GM12872 (cell line): ENCODE data around the gene NBAS.

ENCODE experiments used
- TF ChIP-seq, protein P1 (sequence below): IDR thresholded peaks from 3 replicates; pipeline ENCODE4 v1.5.1; 2011; ENCODE audit warnings: low read depth, mild to moderate bottlenecking, low read length, moderate library complexity; ENCODE audit not compliant: insufficient read depth

The NBAS gene

DNA sequence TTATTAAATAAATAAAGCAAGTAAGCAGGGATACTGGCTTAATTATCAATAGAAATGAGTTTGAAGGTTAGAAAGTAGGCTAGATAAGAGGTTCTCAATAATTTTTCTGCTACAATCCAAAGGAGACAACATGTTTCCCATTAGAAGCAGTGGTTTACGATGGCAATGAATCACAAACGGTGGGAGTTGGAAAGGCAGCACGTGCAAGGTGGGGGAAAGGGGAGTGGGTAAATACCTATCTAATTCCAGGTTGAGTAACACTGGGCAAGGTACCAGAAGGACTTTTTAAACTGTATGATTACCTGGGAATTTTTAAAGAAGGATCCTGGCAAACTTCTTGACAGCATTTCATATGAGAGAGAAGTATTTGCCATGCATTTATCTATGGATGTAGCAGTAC, 289.9 kb downstream of the NBAS start:
- TF ChIP-seq, protein P1, sequence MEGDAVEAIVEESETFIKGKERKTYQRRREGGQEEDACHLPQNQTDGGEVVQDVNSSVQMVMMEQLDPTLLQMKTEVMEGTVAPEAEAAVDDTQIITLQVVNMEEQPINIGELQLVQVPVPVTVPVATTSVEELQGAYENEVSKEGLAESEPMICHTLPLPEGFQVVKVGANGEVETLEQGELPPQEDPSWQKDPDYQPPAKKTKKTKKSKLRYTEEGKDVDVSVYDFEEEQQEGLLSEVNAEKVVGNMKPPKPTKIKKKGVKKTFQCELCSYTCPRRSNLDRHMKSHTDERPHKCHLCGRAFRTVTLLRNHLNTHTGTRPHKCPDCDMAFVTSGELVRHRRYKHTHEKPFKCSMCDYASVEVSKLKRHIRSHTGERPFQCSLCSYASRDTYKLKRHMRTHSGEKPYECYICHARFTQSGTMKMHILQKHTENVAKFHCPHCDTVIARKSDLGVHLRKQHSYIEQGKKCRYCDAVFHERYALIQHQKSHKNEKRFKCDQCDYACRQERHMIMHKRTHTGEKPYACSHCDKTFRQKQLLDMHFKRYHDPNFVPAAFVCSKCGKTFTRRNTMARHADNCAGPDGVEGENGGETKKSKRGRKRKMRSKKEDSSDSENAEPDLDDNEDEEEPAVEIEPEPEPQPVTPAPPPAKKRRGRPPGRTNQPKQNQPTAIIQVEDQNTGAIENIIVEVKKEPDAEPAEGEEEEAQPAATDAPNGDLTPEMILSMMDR, result no peak

DNA sequence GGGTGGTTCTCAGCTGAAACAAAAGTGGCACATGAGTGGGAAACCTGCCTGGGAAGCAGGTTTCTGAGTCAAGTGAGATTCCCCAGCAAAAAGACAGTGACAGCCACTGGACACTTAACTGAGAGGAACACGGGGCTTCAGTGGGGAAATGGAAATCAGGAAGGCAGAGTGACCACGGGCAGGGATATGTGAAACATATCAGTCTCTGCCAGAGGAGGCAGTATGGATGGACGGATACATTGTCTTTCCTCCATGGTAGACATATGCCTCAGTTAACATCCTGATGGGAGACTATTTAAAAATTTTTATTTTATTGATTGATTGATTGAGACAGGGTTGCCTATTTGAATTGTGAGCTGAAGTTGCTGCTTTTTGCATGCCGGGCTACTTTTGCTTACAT, 292.1 kb downstream of the NBAS start:
- TF ChIP-seq, protein P1, result no peak

DNA sequence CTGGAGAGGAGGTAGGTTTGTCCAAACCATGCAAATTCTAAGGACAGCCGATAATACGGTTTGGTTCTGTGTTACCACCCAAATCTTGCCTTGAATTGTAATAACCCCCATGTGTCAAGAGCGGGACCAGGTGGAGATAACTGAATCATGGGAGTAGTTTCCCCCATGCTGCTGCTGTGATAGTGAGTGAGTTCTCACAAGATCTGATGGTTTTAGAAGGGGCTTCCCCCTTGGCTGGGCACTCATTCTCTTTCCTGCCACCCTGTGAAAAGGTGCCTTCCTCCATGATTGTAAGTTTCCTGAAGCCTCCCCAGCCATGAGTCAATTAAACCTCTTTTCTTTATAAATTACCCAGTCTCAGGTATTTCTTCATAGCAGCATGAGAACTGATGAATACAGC, 295.2 kb downstream of the NBAS start:
- TF ChIP-seq, protein P1, result no peak

DNA sequence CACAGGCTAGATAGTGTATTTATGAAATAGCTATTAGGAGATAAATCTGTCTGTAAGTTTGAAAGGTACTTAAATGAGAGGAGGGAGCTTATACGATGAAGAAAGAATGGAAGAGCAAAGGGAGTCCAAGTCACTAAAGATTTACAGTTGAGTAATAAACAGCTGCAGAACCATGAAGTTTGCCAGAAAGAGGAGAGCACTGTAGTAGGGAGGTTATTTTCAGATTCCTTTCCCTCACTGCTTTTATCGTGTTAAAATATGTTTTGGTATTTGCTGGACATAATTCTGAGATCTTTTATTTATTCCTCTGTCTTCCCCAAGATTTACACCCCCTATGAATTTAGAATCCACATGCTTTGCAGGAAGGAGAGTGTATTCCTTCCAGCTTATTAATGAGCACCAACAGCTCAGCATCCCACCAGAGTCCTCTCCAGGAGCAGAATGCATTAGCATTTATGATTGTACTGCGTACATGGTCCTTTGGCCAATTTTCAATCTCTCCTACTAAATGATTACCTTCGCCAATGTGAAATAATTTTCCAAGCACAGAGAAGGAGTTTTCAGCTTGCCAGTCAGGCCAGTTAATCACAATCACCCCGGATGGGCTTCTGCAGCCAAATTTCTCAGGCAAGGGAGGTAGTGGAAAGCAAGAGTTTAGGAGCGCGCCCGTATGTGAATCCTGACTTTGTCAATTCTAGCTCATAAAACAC, 297.0 kb downstream of the NBAS start:
- TF ChIP-seq, protein P1, result no peak

DNA sequence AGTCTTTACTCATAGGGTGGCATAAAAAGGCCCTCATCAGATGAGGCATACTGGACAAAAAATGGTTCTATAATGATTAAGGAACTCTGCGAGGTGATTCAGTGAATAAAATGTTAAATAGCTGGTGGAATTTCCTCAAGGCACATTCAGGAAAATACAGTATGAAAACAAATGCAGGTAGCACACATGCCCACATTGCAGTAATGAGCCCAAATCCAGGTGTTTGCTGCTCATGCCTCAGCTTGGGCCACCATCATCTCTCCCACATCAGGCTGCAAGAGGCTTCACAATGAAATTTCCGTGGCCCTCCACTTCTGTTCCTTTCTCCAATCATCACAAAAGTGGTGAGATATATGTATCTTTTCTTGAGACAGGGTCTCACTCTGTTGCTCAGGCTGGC, 298.3 kb downstream of the NBAS start:
- TF ChIP-seq, protein P1, result no peak

DNA sequence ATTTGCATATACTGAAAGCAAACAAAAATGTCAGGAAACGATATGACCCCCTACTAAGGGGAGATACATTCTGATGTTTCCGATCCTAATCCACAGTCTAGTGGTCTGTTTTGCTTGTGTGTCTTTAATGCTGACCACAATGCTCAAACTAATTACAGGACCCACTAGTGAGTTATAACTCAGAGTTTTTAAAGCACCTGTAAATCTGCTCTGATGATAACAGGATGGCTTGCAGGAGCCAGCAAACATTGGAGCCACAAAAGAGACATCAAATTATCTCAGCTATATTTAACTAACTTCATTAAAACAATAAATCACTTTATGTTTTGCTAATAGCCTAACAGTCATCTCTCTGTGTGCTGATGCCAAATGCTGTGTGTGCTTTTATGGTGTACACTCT, 300.3 kb downstream of the NBAS start:
- TF ChIP-seq, protein P1, result no peak

DNA sequence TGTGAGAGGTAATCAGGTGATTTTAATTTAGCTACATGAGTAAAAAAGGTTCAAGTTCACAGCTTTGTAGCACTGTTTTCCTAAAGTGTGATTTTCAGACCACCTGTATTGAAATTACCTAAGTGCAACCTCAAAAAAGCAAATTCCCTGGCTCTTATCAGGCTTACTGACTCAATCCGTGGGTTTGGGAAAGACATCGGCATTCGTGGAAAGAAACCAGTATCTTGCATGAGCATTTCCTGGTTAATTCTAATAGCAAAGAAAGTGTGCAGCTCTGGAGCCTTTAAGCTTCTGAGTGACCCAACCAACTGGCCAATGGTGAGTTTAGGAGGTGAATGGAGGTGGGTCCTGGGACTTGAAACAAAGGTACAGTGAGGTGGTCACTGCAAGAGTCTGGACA, 300.9 kb downstream of the NBAS start:
- TF ChIP-seq, protein P1, result no peak

DNA sequence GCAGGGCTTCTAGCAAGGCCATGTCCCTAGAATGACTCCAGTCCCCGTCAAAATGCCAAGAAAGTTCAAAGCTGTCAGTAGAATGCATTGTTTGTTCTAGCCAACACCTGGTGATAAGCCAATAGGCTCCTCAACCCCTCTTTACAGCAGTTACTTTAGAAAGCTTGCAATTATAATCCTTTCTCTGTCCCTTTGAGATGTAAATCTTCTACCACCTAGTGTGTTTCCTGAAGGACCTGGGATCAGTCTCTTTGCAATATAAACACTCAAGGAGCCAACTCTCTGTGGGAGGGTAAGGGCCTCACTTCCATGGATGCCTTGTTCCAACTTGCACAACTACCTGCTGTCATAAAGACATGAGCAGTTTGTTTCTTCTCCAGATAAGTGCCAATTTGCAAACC, 301.8 kb downstream of the NBAS start:
- TF ChIP-seq, protein P1, result no peak
